ENCODE results near the gene CDKN1B.
A peak's percentile ranks its signal among the peaks of the same experiment; 100 is the strongest.

CDKN1B gene

DNA sequence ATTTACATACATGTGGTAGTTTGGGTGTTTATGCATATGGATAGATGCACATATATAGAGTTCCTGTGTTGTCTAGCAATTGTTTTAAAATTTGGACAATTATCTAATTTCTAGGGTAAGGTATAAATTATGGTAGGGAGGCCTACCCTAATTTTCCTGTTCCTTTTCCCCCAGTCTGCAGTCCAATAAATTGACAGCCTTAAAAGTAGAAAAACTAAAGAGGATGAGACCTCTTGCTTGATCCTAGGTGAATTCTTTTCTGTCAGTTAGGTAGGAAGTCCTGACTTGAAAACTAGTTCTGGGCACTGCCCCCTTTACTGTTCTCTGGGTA, 2.1 kb upstream of the CDKN1B start:
- H3K36me3 ChIP-seq (replicated peaks), result peaks cover 12% of the 10 kb centered on the region
- H3K4me3 ChIP-seq (ENCODE audit: low read depth, low read length), result no peak overlapping the region
- DNase-seq, result no peak
- TF ChIP-seq, protein P1, sequence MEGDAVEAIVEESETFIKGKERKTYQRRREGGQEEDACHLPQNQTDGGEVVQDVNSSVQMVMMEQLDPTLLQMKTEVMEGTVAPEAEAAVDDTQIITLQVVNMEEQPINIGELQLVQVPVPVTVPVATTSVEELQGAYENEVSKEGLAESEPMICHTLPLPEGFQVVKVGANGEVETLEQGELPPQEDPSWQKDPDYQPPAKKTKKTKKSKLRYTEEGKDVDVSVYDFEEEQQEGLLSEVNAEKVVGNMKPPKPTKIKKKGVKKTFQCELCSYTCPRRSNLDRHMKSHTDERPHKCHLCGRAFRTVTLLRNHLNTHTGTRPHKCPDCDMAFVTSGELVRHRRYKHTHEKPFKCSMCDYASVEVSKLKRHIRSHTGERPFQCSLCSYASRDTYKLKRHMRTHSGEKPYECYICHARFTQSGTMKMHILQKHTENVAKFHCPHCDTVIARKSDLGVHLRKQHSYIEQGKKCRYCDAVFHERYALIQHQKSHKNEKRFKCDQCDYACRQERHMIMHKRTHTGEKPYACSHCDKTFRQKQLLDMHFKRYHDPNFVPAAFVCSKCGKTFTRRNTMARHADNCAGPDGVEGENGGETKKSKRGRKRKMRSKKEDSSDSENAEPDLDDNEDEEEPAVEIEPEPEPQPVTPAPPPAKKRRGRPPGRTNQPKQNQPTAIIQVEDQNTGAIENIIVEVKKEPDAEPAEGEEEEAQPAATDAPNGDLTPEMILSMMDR (IDR thresholded peaks at IDR 0.05; ENCODE audit: low read depth, low read length, missing control alignments), result no peak
- no peaks in the 10 kb centered on the region for H3K27me3 ChIP-seq (replicated peaks)
- H3K27ac ChIP-seq, result no peak overlapping the region
- in situ Hi-C loops (cut with HindIII; ENCODE audit: low pct_ligation_motif_present, low sequenced_read_pairs), result no loop called here

DNA sequence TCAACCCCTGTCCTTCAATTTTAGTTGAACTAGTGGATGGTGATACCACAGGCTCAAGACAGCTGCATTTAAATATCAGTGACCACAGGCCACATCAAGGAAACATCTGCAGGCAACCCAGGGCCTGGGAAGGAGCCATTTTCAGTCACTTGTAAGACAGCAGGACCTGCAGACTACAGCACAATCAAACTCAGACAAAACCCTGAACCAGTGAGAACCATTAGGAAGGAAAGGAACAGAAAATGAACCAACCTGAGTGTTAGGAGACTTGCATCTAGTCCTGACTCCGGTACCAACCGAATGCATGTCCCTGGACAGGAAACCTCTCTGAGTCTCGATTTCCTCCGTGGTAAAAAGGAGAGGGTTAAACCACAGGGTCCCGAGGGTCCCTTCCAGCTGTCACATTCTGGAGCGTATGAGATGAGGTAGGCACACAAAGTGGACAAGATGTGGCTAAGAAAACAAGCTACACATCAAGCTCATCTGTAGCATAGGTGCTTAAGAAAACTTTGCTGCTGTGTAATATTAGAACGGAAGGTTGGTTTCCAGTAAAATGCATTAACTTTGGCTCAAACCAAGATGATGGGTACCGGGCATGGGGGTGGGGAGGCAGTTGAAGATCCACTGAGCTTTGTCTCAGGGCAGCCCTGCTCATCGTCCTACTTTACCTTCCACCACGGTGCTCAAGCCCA, 1.6 kb upstream of the CDKN1B start:
- Histone ChIP-seq H3K36me3 (replicated peaks) (peaks cover 14% of the 10 kb centered on the region), H3K27ac (no peak overlapping the region), H3K27me3 (replicated peaks) (no peaks in the 10 kb centered on the region), H3K4me3 (ENCODE audit: low read depth, low read length) (no peak overlapping the region)
- TF ChIP-seq, protein P1 (IDR thresholded peaks at IDR 0.05; ENCODE audit: low read depth, low read length, missing control alignments), result no peak
- DNase-seq, result no peak
- in situ Hi-C loops (cut with HindIII; ENCODE audit: low pct_ligation_motif_present, low sequenced_read_pairs), result no loop called here

DNA sequence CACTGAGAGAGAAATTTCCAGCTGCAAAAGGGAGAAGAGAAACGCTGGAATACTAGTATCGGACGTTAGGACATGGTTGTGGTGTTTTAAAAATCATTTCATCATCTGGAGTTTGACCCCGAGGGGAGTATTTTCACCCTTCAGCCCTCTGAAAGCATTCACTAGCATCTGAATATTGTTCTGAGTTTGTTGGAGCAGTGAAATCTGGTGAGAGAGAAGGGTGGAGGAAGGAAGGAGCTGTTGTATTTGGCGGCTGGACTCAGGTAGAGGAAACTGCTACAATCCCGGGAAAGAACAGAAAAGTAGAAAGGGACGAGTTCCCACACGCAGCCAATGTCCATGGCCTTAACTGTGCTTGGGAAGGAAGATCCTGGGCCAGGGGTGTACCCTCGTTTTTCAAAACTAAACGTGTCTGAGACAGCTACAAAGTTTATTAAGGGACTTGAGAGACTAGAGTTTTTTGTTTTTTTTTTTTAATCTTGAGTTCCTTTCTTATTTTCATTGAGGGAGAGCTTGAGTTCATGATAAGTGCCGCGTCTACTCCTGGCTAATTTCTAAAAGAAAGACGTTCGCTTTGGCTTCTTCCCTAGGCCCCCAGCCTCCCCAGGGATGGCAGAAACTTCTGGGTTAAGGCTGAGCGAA, 896 bp upstream of the CDKN1B start:
- in situ Hi-C loops (cut with HindIII; ENCODE audit: low pct_ligation_motif_present, low sequenced_read_pairs), result no loop called here
- TF ChIP-seq, protein P1 (IDR thresholded peaks at IDR 0.05; ENCODE audit: low read depth, low read length, missing control alignments), result no peak
- Histone ChIP-seq H3K4me3 (ENCODE audit: low read depth, low read length) (peak overlapping the region; percentile 93), H3K36me3 (replicated peaks) (peaks cover 18% of the 10 kb centered on the region), H3K27me3 (replicated peaks) (no peaks in the 10 kb centered on the region), H3K27ac (peak overlapping the region; percentile 90)
- no peak for DNase-seq

DNA sequence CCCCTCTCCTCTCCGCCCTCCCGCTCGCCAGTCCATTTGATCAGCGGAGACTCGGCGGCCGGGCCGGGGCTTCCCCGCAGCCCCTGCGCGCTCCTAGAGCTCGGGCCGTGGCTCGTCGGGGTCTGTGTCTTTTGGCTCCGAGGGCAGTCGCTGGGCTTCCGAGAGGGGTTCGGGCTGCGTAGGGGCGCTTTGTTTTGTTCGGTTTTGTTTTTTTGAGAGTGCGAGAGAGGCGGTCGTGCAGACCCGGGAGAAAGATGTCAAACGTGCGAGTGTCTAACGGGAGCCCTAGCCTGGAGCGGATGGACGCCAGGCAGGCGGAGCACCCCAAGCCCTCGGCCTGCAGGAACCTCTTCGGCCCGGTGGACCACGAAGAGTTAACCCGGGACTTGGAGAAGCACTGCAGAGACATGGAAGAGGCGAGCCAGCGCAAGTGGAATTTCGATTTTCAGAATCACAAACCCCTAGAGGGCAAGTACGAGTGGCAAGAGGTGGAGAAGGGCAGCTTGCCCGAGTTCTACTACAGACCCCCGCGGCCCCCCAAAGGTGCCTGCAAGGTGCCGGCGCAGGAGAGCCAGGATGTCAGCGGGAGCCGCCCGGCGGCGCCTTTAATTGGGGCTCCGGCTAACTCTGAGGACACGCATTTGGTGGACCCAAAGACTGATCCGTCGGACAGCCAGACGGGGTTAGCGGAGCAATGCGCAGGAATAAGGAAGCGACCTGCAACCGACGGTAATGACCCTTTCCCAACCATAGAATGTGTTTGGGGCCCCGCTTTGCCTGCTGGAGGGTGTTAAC, 615 bp downstream of the CDKN1B start:
- peaks cover 21% of the 10 kb centered on the region for H3K36me3 ChIP-seq (replicated peaks)
- H3K4me3 ChIP-seq (ENCODE audit: low read depth, low read length), result peak overlapping the region; percentile 93
- H3K27ac ChIP-seq, result peak overlapping the region; percentile 90
- H3K27me3 ChIP-seq (replicated peaks), result no peaks in the 10 kb centered on the region
- in situ Hi-C loops (cut with HindIII; ENCODE audit: low pct_ligation_motif_present, low sequenced_read_pairs), result no loop called here
- no peak for DNase-seq
- TF ChIP-seq, protein P1 (IDR thresholded peaks at IDR 0.05; ENCODE audit: low read depth, low read length, missing control alignments), result no peak

DNA sequence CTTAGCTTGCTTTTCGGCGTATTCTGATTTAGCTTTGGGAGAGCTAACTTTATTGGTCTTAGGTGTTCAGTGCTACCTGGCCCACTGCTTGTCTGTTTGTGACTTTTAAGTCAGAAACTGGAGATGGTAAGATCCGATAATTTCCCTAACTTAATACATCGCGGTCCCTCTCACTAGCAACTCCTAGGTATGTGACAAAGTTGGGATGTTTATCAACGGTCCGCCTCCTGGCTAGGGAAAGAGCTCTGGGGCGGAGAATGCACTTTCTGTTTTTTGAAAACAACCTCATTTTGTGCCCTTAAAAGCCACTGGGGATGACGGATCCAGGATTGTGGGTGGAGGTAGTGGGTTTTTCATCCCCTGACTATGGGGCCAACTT, 1.2 kb downstream of the CDKN1B start:
- H3K4me3 ChIP-seq (ENCODE audit: low read depth, low read length), result peak overlapping the region; percentile 93
- H3K36me3 ChIP-seq (replicated peaks), result peaks cover 21% of the 10 kb centered on the region
- in situ Hi-C loops (cut with HindIII; ENCODE audit: low pct_ligation_motif_present, low sequenced_read_pairs), result no loop called here
- H3K27me3 ChIP-seq (replicated peaks), result no peaks in the 10 kb centered on the region
- DNase-seq, result no peak
- peak overlapping the region; percentile 90 for H3K27ac ChIP-seq
- TF ChIP-seq, protein P1 (IDR thresholded peaks at IDR 0.05; ENCODE audit: low read depth, low read length, missing control alignments), result no peak

Data from brain microvascular endothelial cell (primary cell).